Skeletal muscle tissue (tissue), 4 donors: ENCODE measurements around the gene ANAPC2. TPM values are rescaled to one million over a fixed set of nuclear protein-coding genes. Genes with fewer than 3 reads are reported as not detected.

Source experiments
- H3K27ac ChIP-seq: one replicate; pipeline ENCODE4 v1.7.0; 2013; ENCODE audit warnings: mild to moderate bottlenecking, low read depth, low read length, inconsistent platforms
- H3K27me3 ChIP-seq, 3 donors: one replicate each; pipeline ENCODE4 v1.7.0; 2013; ENCODE audit warnings: low read length in 3 of 3; ENCODE audit not compliant: control insufficient read depth in 3 of 3, insufficient read depth in 3 of 3
- H3K36me3 ChIP-seq, 3 donors: one replicate each; pipeline ENCODE4 v1.7.0; 2013; ENCODE audit warnings: low read length in 3 of 3; ENCODE audit not compliant: control insufficient read depth in 3 of 3, insufficient read depth in 3 of 3
- H3K4me1 ChIP-seq, 3 donors: one replicate each; pipeline ENCODE4 v1.7.0; 2013; ENCODE audit warnings: low read length in 3 of 3, mild to moderate bottlenecking in 3 of 3; ENCODE audit not compliant: control insufficient read depth in 3 of 3, insufficient read depth in 3 of 3
- H3K4me3 ChIP-seq, 3 donors: one replicate each; pipeline ENCODE4 v1.7.0; 2013; ENCODE audit warnings: low read length in 3 of 3
- H3K9ac ChIP-seq, 3 donors: one replicate each; pipeline ENCODE4 v1.7.0; 2013; ENCODE audit warnings: low read length in 3 of 3, mild to moderate bottlenecking in 3 of 3, moderate library complexity in 2 of 3, low read depth in 1 of 3
- H3K9me3 ChIP-seq, 3 donors: one replicate each; pipeline ENCODE4 v1.7.0; 2013; ENCODE audit warnings: low read length in 3 of 3; ENCODE audit not compliant: control insufficient read depth in 3 of 3
- total RNA-seq: library from RNA; depleted of rRNA; stranded (reverse); fragments of >200 nt; gene quantifications from one replicate; pipeline ENCODE4 v1.2.3, GENCODE V29; 2014
- donor health status: Osteomylitis.

Gene ANAPC2
- total RNA-seq, 1 donor from 2014 or later: 21.4 TPM

- Histone ChIP-seq H3K9me3 (no peaks in the 10 kb centered on the region), H3K9ac (no peak overlapping the region), H3K4me3 (no peak overlapping the region), H3K27ac (no peak overlapping the region), H3K4me1 (peaks cover 25 to 71% (median 58%) of the 10 kb centered on the region in 3 donors), H3K36me3 (peaks cover 17 to 20% (median 18%) of the 10 kb centered on the region in 3 donors), H3K27me3 (no peaks in the 10 kb centered on the region)
Observed at GRCh38 chr9:137192448-137192780, 4.1 kb upstream of the ANAPC2 start.

DNA sequence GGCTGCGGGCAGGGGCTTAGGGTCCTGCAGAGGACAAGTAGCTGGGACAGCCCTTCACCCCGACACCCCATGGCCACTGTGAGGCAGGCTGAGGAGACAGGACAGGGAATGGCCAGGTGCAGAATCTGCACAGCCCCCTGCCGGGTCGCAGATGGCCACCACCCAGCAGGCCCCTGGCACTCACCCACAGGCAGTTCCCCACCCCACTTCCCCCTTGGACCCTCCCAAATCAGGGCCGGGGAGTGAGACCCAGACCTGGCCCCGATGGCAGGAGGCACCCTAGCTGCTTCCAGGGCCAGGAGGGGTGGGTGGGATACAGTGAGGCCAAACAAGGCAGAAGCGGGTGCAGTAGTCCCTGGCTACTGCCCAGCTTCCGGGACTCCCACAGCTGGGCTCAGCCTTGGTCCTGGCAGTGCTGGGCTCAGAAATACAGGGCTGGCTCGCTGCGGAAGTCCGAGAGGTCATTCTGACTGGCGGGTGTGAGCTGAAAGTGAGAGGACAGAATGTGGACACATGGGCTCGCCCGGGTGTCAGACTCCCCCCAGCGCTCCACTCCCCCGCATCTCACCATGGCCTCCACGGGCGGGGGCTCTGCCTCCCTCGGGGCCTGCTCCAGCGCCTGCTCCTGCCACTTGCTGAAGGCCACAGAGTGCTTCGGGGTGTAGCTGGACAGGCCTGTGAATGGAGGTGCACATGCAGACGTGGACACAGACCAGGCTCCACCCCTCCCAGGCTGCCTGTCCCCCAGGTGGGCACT lies 3.5 kb upstream of the ANAPC2 start:
- Histone ChIP-seq H3K27ac (no peak overlapping the region), H3K27me3 (no peaks in the 10 kb centered on the region), H3K9me3 (no peaks in the 10 kb centered on the region), H3K36me3 (peaks cover 19 to 26% (median 22%) of the 10 kb centered on the region in 3 donors), H3K4me3 (no peak overlapping the region), H3K4me1 (peaks cover 30 to 73% (median 61%) of the 10 kb centered on the region in 3 donors), H3K9ac (peak overlapping the region in 1 of 3 donors; percentile 25)

GRCh38 chr9:137191245-137191644 lies 2.9 kb upstream of the ANAPC2 start:
- H3K27me3 ChIP-seq: no peaks in the 10 kb centered on the region
- peak overlapping the region in 1 of 3 donors; percentile 25 for H3K9ac ChIP-seq
- H3K4me1 ChIP-seq: peaks cover 37 to 75% (median 62%) of the 10 kb centered on the region in 3 donors
- peaks cover 21 to 31% (median 26%) of the 10 kb centered on the region in 3 donors for H3K36me3 ChIP-seq
- H3K9me3 ChIP-seq: no peaks in the 10 kb centered on the region
- H3K4me3 ChIP-seq: no peak overlapping the region
- H3K27ac ChIP-seq: no peak overlapping the region

DNA sequence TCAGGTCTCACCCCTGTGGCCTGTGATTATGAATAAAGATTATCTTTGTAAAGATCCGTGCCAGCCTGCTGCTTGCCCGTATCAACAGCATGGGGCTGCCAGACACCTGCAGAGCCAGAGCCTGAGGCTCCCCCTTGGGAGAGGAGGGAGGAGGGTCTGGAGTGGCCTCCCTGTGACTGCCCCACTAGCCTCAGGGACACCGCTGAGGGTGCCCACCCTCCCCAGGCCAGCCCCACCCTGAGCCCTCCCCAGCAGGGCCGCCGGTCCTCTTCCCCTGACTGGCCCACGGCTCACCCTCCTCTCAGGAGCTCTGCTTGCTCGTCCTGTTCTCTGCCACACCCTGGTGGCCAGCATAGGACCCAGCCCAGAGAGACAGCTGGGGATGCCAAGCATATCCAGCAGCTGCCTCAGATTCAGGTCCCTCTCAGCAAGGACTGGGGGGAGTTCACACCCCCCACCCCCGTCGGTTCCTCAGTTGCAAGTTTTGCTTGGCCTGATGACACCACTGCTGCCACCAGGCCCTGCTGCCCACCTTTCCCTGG lies 2.0 kb upstream of the ANAPC2 start:
- Histone ChIP-seq H3K27me3 (no peaks in the 10 kb centered on the region), H3K4me1 (peaks cover 42 to 75% (median 61%) of the 10 kb centered on the region in 3 donors), H3K4me3 (peak overlapping the region in 1 of 3 donors; percentile 99), H3K36me3 (peaks cover 26 to 40% (median 34%) of the 10 kb centered on the region in 3 donors), H3K27ac (peak overlapping the region; percentile 90), H3K9ac (peak overlapping the region in 2 of 3 donors; percentile 95 to 97), H3K9me3 (no peaks in the 10 kb centered on the region)

DNA sequence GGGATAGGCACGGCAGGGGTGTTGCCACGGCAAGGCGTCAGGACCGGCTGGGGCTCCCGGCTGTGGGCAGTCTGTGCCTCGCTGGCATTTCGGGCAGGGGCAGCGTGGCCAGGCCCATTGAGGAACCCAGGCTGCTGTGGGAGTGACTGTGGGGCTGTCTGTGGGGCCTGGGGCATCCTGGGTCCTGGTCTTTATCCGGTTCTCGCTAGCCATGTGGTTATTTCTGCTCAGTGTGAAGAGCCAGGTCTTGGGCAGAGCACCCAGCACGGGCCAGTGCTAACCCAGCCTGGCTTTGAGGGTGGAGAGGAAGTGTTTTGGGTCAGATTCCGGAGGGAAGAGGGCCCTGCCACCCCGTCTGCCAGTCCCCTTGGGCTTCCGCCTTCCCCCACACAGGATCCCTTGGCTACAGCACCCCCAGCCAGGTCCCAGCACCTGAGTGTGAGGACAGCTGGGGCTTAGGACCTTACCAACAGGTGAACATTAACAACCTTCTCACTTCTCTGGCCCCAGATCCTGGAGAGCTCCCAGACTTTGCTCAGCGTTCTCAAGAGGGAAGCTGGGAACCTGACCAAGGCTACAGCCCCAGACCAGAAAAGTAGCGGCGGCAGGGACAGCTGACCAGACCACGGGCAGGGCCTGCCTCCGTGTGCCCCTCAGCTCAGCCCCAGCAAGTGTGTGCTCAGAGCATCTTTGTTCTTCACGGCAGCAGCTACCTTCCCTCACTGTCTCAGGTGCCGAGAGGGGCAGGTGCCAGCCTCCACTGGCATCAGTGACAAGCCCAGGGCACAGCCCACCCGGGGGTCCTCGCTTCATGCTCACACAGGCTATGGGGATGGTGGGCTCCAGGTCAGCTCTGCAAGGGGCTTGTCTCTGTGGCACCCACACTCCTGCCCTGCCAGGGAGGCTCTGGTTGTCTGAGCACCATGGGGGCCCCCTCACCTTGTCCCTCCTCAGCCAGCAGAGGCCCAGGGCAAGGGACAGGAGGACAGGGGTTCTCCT lies 1.2 kb upstream of the ANAPC2 start:
- no peaks in the 10 kb centered on the region for H3K9me3 ChIP-seq
- peak overlapping the region; percentile 85 to 97 (median 95) for H3K9ac ChIP-seq
- peak overlapping the region; percentile 91 to 99 (median 96) for H3K4me3 ChIP-seq
- H3K36me3 ChIP-seq: peaks cover 29 to 47% (median 39%) of the 10 kb centered on the region in 3 donors
- H3K4me1 ChIP-seq: peaks cover 42 to 71% (median 53%) of the 10 kb centered on the region in 3 donors
- no peaks in the 10 kb centered on the region for H3K27me3 ChIP-seq
- peak overlapping the region; percentile 90 for H3K27ac ChIP-seq

DNA sequence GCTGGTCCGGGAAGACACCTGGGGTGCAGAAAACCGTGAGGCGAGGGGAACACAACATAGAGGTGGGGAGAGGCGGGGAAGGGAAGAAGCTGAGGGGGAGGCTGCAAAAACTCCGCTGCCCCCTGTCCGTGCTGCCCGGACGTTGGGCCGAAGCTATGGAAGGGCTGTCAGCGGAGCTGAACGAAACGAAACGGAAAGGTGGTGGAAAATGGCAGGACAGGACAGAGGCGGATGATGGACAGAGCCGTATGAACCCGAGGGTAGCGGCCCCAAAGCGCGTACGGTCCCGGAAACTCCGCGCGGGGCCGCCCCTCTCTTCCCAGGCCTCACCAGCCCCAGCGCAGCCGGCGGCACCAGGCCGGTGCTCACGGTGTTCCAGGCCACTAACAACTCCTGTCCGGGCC lies 272 bp downstream of the ANAPC2 start:
- Histone ChIP-seq H3K4me1 (peaks cover 42 to 61% (median 42%) of the 10 kb centered on the region in 3 donors), H3K4me3 (peak overlapping the region; percentile 91 to 99 (median 96)), H3K9ac (peak overlapping the region; percentile 83 to 97 (median 95)), H3K27me3 (no peaks in the 10 kb centered on the region), H3K9me3 (no peaks in the 10 kb centered on the region), H3K36me3 (peaks cover 44 to 60% (median 54%) of the 10 kb centered on the region in 3 donors), H3K27ac (peak overlapping the region; percentile 90)

GRCh38 chr9:137187386-137187785 lies 974 bp downstream of the ANAPC2 start:
- Histone ChIP-seq H3K4me1 (peaks cover 42 to 61% (median 42%) of the 10 kb centered on the region in 3 donors), H3K36me3 (peaks cover 51 to 67% (median 61%) of the 10 kb centered on the region in 3 donors), H3K27ac (no peak overlapping the region), H3K4me3 (peak overlapping the region; percentile 91 to 99 (median 96)), H3K9ac (peak overlapping the region; percentile 83 to 97 (median 95)), H3K27me3 (no peaks in the 10 kb centered on the region), H3K9me3 (no peaks in the 10 kb centered on the region)

DNA sequence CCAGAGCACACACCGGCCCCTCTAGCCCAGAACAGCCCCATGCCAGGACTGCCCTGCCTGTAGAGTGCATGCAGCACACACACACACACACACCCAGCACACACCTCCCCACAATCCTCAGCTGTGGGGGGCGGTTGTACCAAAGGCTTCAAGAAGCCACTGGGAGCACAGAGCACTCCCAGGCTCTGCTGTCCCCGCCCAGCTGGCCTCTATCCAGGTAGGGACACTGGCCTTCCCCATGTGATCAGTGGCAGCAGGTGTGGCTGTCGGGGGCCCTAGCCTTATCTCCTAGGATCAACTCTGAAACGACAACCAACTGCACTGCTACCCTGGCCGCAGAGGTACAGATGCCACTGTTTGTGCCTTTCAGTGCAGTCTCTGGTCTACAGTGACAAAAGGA lies 2.0 kb downstream of the ANAPC2 start:
- Histone ChIP-seq H3K9me3 (no peaks in the 10 kb centered on the region), H3K27me3 (no peaks in the 10 kb centered on the region), H3K27ac (no peak overlapping the region), H3K36me3 (peaks cover 55 to 72% (median 65%) of the 10 kb centered on the region in 3 donors), H3K9ac (peak overlapping the region in 2 of 3 donors; percentile 6 to 95), H3K4me1 (peaks cover 42 to 59% (median 42%) of the 10 kb centered on the region in 3 donors), H3K4me3 (peak overlapping the region; percentile 91 to 99 (median 96))

GRCh38 chr9:137185921-137186320 lies 2.4 kb downstream of the ANAPC2 start:
- Histone ChIP-seq H3K27me3 (no peaks in the 10 kb centered on the region), H3K4me1 (peaks cover 40 to 54% (median 42%) of the 10 kb centered on the region in 3 donors), H3K9me3 (no peaks in the 10 kb centered on the region), H3K27ac (no peak overlapping the region), H3K9ac (peak overlapping the region in 1 of 3 donors; percentile 95), H3K4me3 (peak overlapping the region in 1 of 3 donors; percentile 91), H3K36me3 (peaks cover 55 to 72% (median 66%) of the 10 kb centered on the region in 3 donors)
